ENCODE results near the gene RNF169.

GRCh38 chr11:74771139-74771538 lies 22.5 kb downstream of the RNF169 start:
- TF ChIP-seq CTCF (IDR thresholded peaks at IDR 0.05) (no peak), EP300 (IDR thresholded peaks at IDR 0.05) (no peak), POLR2A (IDR thresholded peaks at IDR 0.05; ENCODE audit: low read depth) (no peak)
